PC-3 (cell line): ENCODE results near the gene TBC1D9.

ENCODE experiments used
- EZH2 ChIP-seq: fragments of 300-600 bp; sonication (generic); IDR thresholded peaks from one replicate; pipeline ENCODE4 v1.6.1; 2017; ENCODE audit warnings: antibody characterized with exemption, mild to moderate bottlenecking, low read length; ENCODE audit not compliant: unreplicated experiment
- TF ChIP-seq, protein P1 (sequence below): fragments of 300-600 bp; sonication (generic); conservative IDR thresholded peaks from 2 replicates; pipeline ENCODE4 v1.5.1; 2017; ENCODE audit warnings: antibody characterized with exemption, low read depth, mild to moderate bottlenecking, low read length

DNA sequence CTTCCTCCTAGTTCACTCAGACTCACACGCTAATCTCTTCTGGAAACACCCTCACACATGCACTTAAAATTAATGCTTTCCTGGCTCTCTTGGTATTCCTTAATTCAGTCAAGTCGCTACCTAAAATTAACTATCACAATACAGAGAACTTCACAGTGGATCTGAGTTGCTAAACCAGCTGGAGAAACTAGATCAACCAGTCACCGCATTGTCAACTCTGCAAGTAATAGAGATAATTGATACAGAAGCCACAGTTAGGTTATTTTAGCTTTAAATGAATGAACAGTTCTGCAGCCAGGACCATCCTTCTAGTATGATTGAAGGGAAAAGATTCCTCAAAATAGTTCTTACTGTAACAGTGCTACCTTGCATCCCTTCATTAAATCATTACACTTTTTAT, 6.0 kb upstream of the TBC1D9 start:
- TF ChIP-seq, protein P1, sequence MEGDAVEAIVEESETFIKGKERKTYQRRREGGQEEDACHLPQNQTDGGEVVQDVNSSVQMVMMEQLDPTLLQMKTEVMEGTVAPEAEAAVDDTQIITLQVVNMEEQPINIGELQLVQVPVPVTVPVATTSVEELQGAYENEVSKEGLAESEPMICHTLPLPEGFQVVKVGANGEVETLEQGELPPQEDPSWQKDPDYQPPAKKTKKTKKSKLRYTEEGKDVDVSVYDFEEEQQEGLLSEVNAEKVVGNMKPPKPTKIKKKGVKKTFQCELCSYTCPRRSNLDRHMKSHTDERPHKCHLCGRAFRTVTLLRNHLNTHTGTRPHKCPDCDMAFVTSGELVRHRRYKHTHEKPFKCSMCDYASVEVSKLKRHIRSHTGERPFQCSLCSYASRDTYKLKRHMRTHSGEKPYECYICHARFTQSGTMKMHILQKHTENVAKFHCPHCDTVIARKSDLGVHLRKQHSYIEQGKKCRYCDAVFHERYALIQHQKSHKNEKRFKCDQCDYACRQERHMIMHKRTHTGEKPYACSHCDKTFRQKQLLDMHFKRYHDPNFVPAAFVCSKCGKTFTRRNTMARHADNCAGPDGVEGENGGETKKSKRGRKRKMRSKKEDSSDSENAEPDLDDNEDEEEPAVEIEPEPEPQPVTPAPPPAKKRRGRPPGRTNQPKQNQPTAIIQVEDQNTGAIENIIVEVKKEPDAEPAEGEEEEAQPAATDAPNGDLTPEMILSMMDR = no peak
- no peak for TF ChIP-seq EZH2
